HG03439 (cell line): ENCODE data around the gene TUBB4B.
A peak's percentile ranks its signal among the peaks of the same experiment; 100 is the strongest.

Experiments used
- ATAC-seq: cut with Tn5 transposase; IDR thresholded peaks from one replicate; pipeline ENCODE4 v1.9.1; 2021; ENCODE audit warnings: mild to moderate bottlenecking, moderate library complexity; ENCODE audit not compliant: unreplicated experiment

Gene TUBB4B

GRCh38 chr9:137267933-137268355 is 26.9 kb downstream of the TUBB4B start:
- no peak for ATAC-seq

- no peak for ATAC-seq
Measured at GRCh38 chr9:137268538-137269201, 27.6 kb downstream of the TUBB4B start.

- ATAC-seq: no peak
Measured at GRCh38 chr9:137269231-137269772, 28.2 kb downstream of the TUBB4B start.

GRCh38 chr9:137270929-137271695 is 30.0 kb downstream of the TUBB4B start:
- no peak for ATAC-seq

GRCh38 chr9:137271696-137272076 is 30.6 kb downstream of the TUBB4B start:
- ATAC-seq: no peak

GRCh38 chr9:137272241-137273094 is 31.4 kb downstream of the TUBB4B start:
- ATAC-seq: no peak

GRCh38 chr9:137273095-137273490 is 32.0 kb downstream of the TUBB4B start:
- no peak for ATAC-seq

GRCh38 chr9:137273611-137274320 is 32.7 kb downstream of the TUBB4B start:
- no peak for ATAC-seq

GRCh38 chr9:137275203-137275587 is 34.1 kb downstream of the TUBB4B start:
- no peak for ATAC-seq

GRCh38 chr9:137275588-137276472 is 34.7 kb downstream of the TUBB4B start:
- no peak for ATAC-seq

GRCh38 chr9:137276473-137277328 is 35.6 kb downstream of the TUBB4B start:
- no peak for ATAC-seq

- ATAC-seq: peak; percentile 62
Measured at GRCh38 chr9:137277329-137278041, 36.4 kb downstream of the TUBB4B start, which contains the start of gene TOR4A. Gene TOR4A, plus strand, starts transcription at chr9:137277726. Its CDS starts 964 bp downstream, at chr9:137278690.

- peak; percentile 2 for ATAC-seq
Measured at GRCh38 chr9:137278061-137278701, 37.1 kb downstream of the TUBB4B start.

- no peak for ATAC-seq
Measured at GRCh38 chr9:137278721-137279711, 37.9 kb downstream of the TUBB4B start.

GRCh38 chr9:137279741-137280473 is 38.8 kb downstream of the TUBB4B start:
- ATAC-seq: no peak
